Activated naive CD8-positive, alpha-beta T cell treated with anti-CD3 and anti-CD28 coated beads, Interleukin-2, amount 10 ng/mL, durations not matched to agents 7 days and 5 days (primary cell): ENCODE measurements around the gene PACRG. TPM values are rescaled to one million over a fixed set of nuclear protein-coding genes. Genes with fewer than 3 reads are reported as not detected.

Experiments used
- ATAC-seq: fragments of 150-1000 bp; cut with Tn5 transposase; one replicate; pipeline ENCODE4 v1.10.0; 2021; ENCODE audit warnings: low read depth, moderate library complexity
- POLR2A ChIA-PET: fragments of 350-600 bp; sonication (Branson Sonifier 250); formaldehyde crosslinking; loops from one replicate; lab custom pipeline; 2021; ENCODE audit warnings: antibody characterized with exemption; lab: Charles Lee
- DNase-seq: peaks from one replicate; pipeline ENCODE4 v3.0.0; 2021
- H3K27ac Mint-ChIP-seq: one replicate; pipeline ENCODE4 v1.8.0; 2022; ENCODE audit warnings: mild to moderate bottlenecking, mixed read lengths
- H3K27me3 Mint-ChIP-seq: one replicate; pipeline ENCODE4 v1.8.0; 2022; ENCODE audit warnings: mild to moderate bottlenecking, moderate library complexity, mixed read lengths
- H3K36me3 Mint-ChIP-seq: one replicate; pipeline ENCODE4 v1.8.0; 2021; ENCODE audit warnings: mild to moderate bottlenecking, mixed read lengths
- H3K4me1 Mint-ChIP-seq: one replicate; pipeline ENCODE4 v1.8.0; 2021; ENCODE audit warnings: mixed read lengths
- H3K4me3 Mint-ChIP-seq: one replicate; pipeline ENCODE4 v1.8.0; 2022; ENCODE audit warnings: mild to moderate bottlenecking, moderate library complexity, mixed read lengths
- H3K9me3 Mint-ChIP-seq: one replicate; pipeline ENCODE4 v1.8.0; 2021; ENCODE audit warnings: mixed read lengths
- total RNA-seq, 2 experiments: library from RNA; stranded (reverse); gene quantifications; one replicate each; pipeline ENCODE4 v1.2.3, GENCODE V29; 2021

PACRG gene
- total RNA-seq, 2 experiments from 2014 or later = 0.58 TPM; not detected in 1

DNA sequence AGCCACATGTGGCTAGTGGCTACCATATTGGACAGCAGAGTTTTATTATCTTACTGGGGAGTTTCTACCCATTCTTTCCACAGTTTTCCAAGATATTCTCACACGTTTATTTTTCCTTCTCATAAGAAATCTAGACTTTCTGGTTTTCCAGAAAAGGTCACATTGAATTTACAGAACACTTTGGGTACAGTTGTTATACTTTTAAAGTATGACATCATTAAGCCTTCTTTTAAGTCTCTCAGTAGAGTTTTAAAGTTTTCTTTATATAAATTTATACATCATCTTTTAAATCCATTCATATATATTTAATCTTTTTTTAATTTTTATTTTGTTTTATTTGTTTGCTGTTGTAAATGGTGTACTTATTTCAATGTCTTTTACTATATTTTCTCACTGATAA, 486.5 kb downstream of the PACRG start:
- Mint-ChIP-seq H3K4me3 (no peak overlapping the region), H3K36me3 (no peaks in the 10 kb centered on the region)

GRCh38 chr6:163218361-163218894, 490.7 kb downstream of the PACRG start:
- H3K4me1 Mint-ChIP-seq = no peaks in the 10 kb centered on the region
- no peak overlapping the region for H3K4me3 Mint-ChIP-seq
- POLR2A ChIA-PET = no interaction called here
- no peaks in the 10 kb centered on the region for H3K27me3 Mint-ChIP-seq
- H3K9me3 Mint-ChIP-seq = no peaks in the 10 kb centered on the region
- no peak for ATAC-seq
- H3K36me3 Mint-ChIP-seq = no peaks in the 10 kb centered on the region
- no peak overlapping the region for H3K27ac Mint-ChIP-seq
- no peak for DNase-seq

More for the DNA sequence above, 486.5 kb downstream of the PACRG start:
- peaks cover 2% of the 10 kb centered on the region for H3K27me3 Mint-ChIP-seq
- POLR2A ChIA-PET = no interaction called here
- ATAC-seq (no peak), DNase-seq (no peak)
- peaks cover 6% of the 10 kb centered on the region for H3K9me3 Mint-ChIP-seq
- H3K27ac Mint-ChIP-seq = no peak overlapping the region
- H3K4me1 Mint-ChIP-seq = no peaks in the 10 kb centered on the region

GRCh38 chr6:163226181-163226835, 498.5 kb downstream of the PACRG start:
- H3K27me3 Mint-ChIP-seq = no peaks in the 10 kb centered on the region
- H3K36me3 Mint-ChIP-seq = no peaks in the 10 kb centered on the region
- no peaks in the 10 kb centered on the region for H3K9me3 Mint-ChIP-seq
- no peak for ATAC-seq
- H3K27ac Mint-ChIP-seq = no peak overlapping the region
- POLR2A ChIA-PET = no interaction called here
- H3K4me3 Mint-ChIP-seq = no peak overlapping the region
- no peak for DNase-seq
- H3K4me1 Mint-ChIP-seq = no peaks in the 10 kb centered on the region

- H3K4me1 Mint-ChIP-seq = no peaks in the 10 kb centered on the region
- H3K9me3 Mint-ChIP-seq = no peaks in the 10 kb centered on the region
- DNase-seq (no peak), ATAC-seq (no peak)
- H3K27ac Mint-ChIP-seq = no peak overlapping the region
- H3K27me3 Mint-ChIP-seq = no peaks in the 10 kb centered on the region
- POLR2A ChIA-PET = no interaction called here
- H3K36me3 Mint-ChIP-seq = no peaks in the 10 kb centered on the region
- H3K4me3 Mint-ChIP-seq = no peak overlapping the region
Measured at GRCh38 chr6:163226836-163227485, 499.2 kb downstream of the PACRG start.

DNA sequence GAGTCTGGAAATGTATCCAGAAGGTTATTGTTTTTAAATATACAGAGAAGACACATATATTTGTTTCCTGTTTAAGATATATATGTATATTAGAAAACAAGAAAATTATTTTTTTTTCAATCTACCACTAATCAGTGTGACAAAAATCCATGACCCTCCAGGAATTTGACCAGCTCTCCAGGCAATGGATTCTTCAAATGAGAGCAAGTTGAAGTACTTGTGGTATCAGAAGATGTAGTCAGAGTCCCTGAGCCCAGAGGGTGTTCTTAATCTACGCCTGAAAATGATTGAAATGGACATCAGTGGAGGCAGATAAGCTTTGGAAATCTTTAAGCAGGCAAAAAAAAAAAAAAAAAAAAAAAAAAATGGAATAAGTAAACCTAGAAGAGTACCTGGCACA, 500.3 kb downstream of the PACRG start:
- no peaks in the 10 kb centered on the region for H3K4me1 Mint-ChIP-seq
- POLR2A ChIA-PET = no interaction called here
- H3K4me3 Mint-ChIP-seq = no peak overlapping the region
- ATAC-seq (no peak), DNase-seq (no peak)
- no peaks in the 10 kb centered on the region for H3K9me3 Mint-ChIP-seq
- no peaks in the 10 kb centered on the region for H3K27me3 Mint-ChIP-seq
- H3K27ac Mint-ChIP-seq = no peak overlapping the region
- no peaks in the 10 kb centered on the region for H3K36me3 Mint-ChIP-seq

GRCh38 chr6:163229050-163229449, 501.3 kb downstream of the PACRG start:
- no peak for DNase-seq
- no peaks in the 10 kb centered on the region for H3K27me3 Mint-ChIP-seq
- no peaks in the 10 kb centered on the region for H3K4me1 Mint-ChIP-seq
- H3K9me3 Mint-ChIP-seq = no peaks in the 10 kb centered on the region
- no peak for ATAC-seq
- H3K27ac Mint-ChIP-seq = no peak overlapping the region
- POLR2A ChIA-PET = no interaction called here
- no peaks in the 10 kb centered on the region for H3K36me3 Mint-ChIP-seq
- H3K4me3 Mint-ChIP-seq = no peak overlapping the region

DNA sequence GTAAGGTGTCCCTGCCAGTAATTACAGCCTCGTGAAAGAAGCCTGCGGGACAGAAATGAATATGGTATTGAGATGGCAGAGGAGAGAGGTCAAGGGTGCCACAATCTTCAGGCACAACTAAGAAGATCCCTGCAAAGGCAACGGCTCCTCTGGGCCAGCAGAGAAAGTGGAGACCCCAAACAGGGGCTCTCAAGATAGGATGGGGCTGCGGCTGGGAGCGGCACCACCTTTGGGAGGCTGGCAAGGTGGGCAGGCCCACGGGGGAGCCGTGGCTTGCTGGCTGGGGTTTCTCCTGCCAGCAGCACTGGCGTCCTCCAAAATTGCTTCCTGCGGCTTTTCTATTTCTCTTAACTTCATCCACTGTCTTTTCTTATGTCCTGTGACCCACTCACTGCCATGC, 503.1 kb downstream of the PACRG start:
- no peaks in the 10 kb centered on the region for H3K27me3 Mint-ChIP-seq
- POLR2A ChIA-PET = no interaction called here
- H3K4me3 Mint-ChIP-seq = no peak overlapping the region
- no peak overlapping the region for H3K27ac Mint-ChIP-seq
- H3K9me3 Mint-ChIP-seq = no peaks in the 10 kb centered on the region
- ATAC-seq (no peak), DNase-seq (no peak)
- no peaks in the 10 kb centered on the region for H3K4me1 Mint-ChIP-seq
- H3K36me3 Mint-ChIP-seq = no peaks in the 10 kb centered on the region

GRCh38 chr6:163231356-163232014, 503.7 kb downstream of the PACRG start:
- H3K4me3 Mint-ChIP-seq = no peak overlapping the region
- H3K4me1 Mint-ChIP-seq = no peaks in the 10 kb centered on the region
- no peaks in the 10 kb centered on the region for H3K36me3 Mint-ChIP-seq
- ATAC-seq (no peak), DNase-seq (no peak)
- no peaks in the 10 kb centered on the region for H3K9me3 Mint-ChIP-seq
- POLR2A ChIA-PET = no interaction called here
- no peak overlapping the region for H3K27ac Mint-ChIP-seq
- no peaks in the 10 kb centered on the region for H3K27me3 Mint-ChIP-seq

DNA sequence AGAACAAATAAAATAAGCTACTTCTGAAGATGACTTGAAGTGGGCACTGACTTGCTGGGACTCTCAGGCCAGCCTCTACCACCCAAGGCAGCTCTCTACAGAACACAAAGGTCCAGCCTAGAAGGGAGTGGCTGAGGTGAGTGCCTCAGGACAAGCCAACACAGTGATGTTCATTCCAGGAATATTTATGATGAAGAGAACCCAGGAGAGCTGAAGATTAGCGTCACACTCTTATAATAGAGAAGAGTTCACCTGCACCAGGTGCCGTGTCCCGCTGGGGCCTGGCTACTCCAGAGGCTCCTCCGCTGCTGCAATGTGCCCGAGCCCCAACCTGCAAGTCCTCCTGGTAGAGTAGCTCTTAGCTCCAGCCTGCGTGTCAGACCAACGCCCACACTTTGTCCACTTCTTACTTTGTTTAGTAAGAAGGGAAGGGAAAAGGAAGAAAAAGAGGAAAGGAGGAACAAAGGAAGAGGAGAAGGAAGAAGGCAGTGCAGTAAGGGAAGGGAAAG, 504.3 kb downstream of the PACRG start:
- POLR2A ChIA-PET = no interaction called here
- H3K4me3 Mint-ChIP-seq = no peak overlapping the region

DNA sequence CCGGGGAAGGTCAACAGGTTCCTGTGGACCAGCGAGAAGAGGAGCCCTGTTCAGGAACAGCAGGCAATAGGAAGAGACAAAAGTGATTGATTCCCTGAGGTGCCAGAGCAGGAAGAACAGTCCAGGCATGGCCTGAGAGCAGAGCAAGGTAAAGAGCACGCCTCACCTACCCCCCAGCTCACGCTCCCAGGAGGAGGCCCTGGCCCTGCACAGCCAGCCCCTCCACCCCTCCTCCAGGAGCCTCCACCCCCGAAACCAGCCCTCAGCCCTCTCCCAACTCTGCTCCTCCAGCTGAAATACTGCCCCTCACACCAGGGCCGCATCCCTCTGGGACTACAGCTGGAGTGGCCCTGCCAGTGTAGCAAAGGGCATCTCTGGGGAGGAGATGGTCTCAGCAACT, 504.9 kb downstream of the PACRG start:
- H3K4me1 Mint-ChIP-seq = no peaks in the 10 kb centered on the region
- no peak overlapping the region for H3K4me3 Mint-ChIP-seq
- H3K9me3 Mint-ChIP-seq = no peaks in the 10 kb centered on the region
- DNase-seq (no peak), ATAC-seq (no peak)
- POLR2A ChIA-PET = no interaction called here
- no peaks in the 10 kb centered on the region for H3K36me3 Mint-ChIP-seq
- no peak overlapping the region for H3K27ac Mint-ChIP-seq
- H3K27me3 Mint-ChIP-seq = no peaks in the 10 kb centered on the region

More for the DNA sequence above, 504.3 kb downstream of the PACRG start:
- H3K9me3 Mint-ChIP-seq = no peaks in the 10 kb centered on the region
- no peaks in the 10 kb centered on the region for H3K27me3 Mint-ChIP-seq
- H3K27ac Mint-ChIP-seq = no peak overlapping the region
- DNase-seq (no peak), ATAC-seq (no peak)
- H3K4me1 Mint-ChIP-seq = no peaks in the 10 kb centered on the region
- no peaks in the 10 kb centered on the region for H3K36me3 Mint-ChIP-seq

GRCh38 chr6:163237110-163237509, 509.3 kb downstream of the PACRG start:
- no peak overlapping the region for H3K27ac Mint-ChIP-seq
- no peak overlapping the region for H3K4me3 Mint-ChIP-seq
- no peak for DNase-seq
- no peaks in the 10 kb centered on the region for H3K36me3 Mint-ChIP-seq
- H3K27me3 Mint-ChIP-seq = no peaks in the 10 kb centered on the region
- no peaks in the 10 kb centered on the region for H3K4me1 Mint-ChIP-seq
- POLR2A ChIA-PET = no interaction called here
- H3K9me3 Mint-ChIP-seq = no peaks in the 10 kb centered on the region
- no peak for ATAC-seq

DNA sequence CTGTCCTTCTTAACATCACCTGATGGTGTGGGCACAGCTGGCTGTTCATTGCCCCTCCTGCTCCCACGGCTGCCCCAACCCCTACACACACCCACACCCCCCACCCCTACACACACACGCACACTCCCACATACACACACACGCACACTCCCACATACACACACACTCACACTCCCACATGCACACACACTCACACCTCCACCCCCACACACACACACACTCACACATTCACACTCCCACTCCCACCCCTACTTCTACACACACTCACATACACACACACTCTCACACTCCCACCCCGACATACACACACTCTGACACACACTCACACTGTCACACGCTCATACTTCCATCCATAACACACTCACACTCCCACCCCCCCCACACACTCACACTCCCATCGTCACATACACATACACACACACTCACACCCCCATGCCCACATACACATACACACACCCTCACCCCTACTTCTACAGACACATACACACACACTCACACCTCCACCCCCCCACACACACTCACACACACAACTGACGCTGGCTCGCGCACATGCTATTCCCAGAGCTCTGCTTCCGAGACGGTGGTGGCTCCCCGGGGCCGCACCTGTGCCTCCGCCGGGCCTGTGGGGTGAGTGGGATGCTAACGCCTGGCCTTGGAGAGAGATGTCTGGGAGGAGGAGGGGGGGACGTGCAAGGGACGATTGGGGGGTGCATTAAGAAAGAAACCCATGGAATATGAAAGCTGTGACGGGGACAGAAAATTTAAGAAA, 512.0 kb downstream of the PACRG start:
- H3K9me3 Mint-ChIP-seq = no peaks in the 10 kb centered on the region
- POLR2A ChIA-PET = no interaction called here
- H3K27me3 Mint-ChIP-seq = no peaks in the 10 kb centered on the region
- no peak overlapping the region for H3K27ac Mint-ChIP-seq
- no peak for ATAC-seq
- no peaks in the 10 kb centered on the region for H3K4me1 Mint-ChIP-seq
- DNase-seq = no peak
- H3K4me3 Mint-ChIP-seq = no peak overlapping the region
- no peaks in the 10 kb centered on the region for H3K36me3 Mint-ChIP-seq

- Mint-ChIP-seq H3K36me3 (no peaks in the 10 kb centered on the region), H3K4me3 (no peak overlapping the region), H3K27ac (no peak overlapping the region), H3K27me3 (no peaks in the 10 kb centered on the region), H3K9me3 (no peaks in the 10 kb centered on the region), H3K4me1 (no peaks in the 10 kb centered on the region)
- no peak for DNase-seq
- no peak for ATAC-seq
- POLR2A ChIA-PET = no interaction called here
Measured at GRCh38 chr6:163240556-163240955, 512.8 kb downstream of the PACRG start.
